ENCODE measurements around the gene DLX1. TPM values are rescaled to one million over a fixed set of nuclear protein-coding genes. Genes with fewer than 3 reads are reported as not detected.

Gene DLX1
- total and polyA plus RNA-seq, 9 of the 15 experiments (the other 6 are each of a cell fraction or from before 2014, with no cell fraction given) = 1.9 to 26.2 (median 9.6) TPM

DNA sequence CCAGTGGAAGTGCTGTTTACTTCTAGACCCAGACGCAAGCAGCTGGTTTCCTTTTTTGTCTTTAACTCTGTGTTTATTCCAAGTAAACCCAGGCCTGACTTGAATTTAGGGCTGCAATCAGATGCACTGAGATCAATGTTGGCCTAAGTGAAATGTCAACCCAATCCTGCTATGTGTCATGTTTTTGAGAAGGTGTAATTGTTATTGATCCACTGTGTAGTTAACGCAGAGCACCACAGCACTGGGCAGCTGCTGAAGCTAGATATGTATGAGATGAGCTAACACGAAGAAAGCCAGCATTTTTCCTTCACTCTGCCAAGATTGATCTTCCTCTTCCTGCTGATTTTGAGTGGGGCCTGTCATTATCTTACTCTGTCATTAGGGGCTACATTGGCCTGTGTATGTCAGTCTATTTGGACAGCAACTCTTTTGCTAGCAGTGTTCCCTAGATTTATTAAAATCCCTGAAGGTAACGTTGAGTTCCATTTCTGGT, 18.9 kb upstream of the DLX1 start (continued):
- TF ChIP-seq CHD7 (IDR thresholded peaks at IDR 0.05; ENCODE audit: low read depth, low read length) = no peak
- TF ChIP-seq ZNF124 (CRISPR knock-in tag; IDR thresholded peaks at IDR 0.05) = no peak
- no peak for TF ChIP-seq ILK (tag; IDR thresholded peaks at IDR 0.05; ENCODE audit: borderline replicate concordance, low read depth)
- TF ChIP-seq DMBX1 (CRISPR knock-in tag; IDR thresholded peaks at IDR 0.05; ENCODE audit: borderline replicate concordance) = peak; percentile 51; the same call in 1 of the 2 replicates
- TF ChIP-seq TRIM24 (IDR thresholded peaks at IDR 0.05) = 0 out of 4 replicates have a peak, but pooled peaks of 1 of the 2 experiments have one; percentile 37
- no peak for TF ChIP-seq KLF10 (CRISPR knock-in tag; IDR thresholded peaks at IDR 0.05)
- TF ChIP-seq CREBBP (IDR thresholded peaks at IDR 0.05; ENCODE audit: low read depth, low read length) = no peak
- no peak for TF ChIP-seq KLF6 (CRISPR knock-in tag; IDR thresholded peaks at IDR 0.05; ENCODE audit: borderline replicate concordance)
- peak; percentile 80 for TF ChIP-seq MEIS2 (IDR thresholded peaks at IDR 0.05; ENCODE audit: partially characterized antibody)
- TF ChIP-seq HNRNPL (IDR thresholded peaks at IDR 0.05; ENCODE audit: low read depth, low read length) = no peak
- no peak for TF ChIP-seq MLX (CRISPR knock-in tag; conservative IDR thresholded peaks at IDR 0.05)
- no peak for TF ChIP-seq ZNF77 (CRISPR knock-in tag; IDR thresholded peaks at IDR 0.05)
- TF ChIP-seq XRCC4 (IDR thresholded peaks at IDR 0.05; ENCODE audit: extremely low read depth, insufficient read depth, insufficient read length) = no peak
- TF ChIP-seq, protein P1, sequence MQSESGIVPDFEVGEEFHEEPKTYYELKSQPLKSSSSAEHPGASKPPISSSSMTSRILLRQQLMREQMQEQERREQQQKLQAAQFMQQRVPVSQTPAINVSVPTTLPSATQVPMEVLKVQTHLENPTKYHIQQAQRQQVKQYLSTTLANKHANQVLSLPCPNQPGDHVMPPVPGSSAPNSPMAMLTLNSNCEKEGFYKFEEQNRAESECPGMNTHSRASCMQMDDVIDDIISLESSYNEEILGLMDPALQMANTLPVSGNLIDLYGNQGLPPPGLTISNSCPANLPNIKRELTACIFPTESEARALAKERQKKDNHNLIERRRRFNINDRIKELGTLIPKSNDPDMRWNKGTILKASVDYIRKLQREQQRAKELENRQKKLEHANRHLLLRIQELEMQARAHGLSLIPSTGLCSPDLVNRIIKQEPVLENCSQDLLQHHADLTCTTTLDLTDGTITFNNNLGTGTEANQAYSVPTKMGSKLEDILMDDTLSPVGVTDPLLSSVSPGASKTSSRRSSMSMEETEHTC (IDR thresholded peaks at IDR 0.05) = no peak
- no peak for TF ChIP-seq XRCC3 (IDR thresholded peaks at IDR 0.05)
- no peak for TF ChIP-seq BHLHE40 (IDR thresholded peaks at IDR 0.05; ENCODE audit: low read length)
- TF ChIP-seq FOS (IDR thresholded peaks at IDR 0.05; ENCODE audit: extremely low read depth, insufficient read length) = no peak

Measured in K562 (cell line).